ENCODE measurements around the gene H2BK1.
A peak's percentile ranks its signal among the peaks of the same experiment; 100 is the strongest.

H2BK1 gene

GRCh38 chr7:151244841-151245346, 34.6 kb upstream of the H2BK1 start:
- no peak for FAIRE-seq

GRCh38 chr7:151244196-151244840, 34.0 kb upstream of the H2BK1 start:
- peak; percentile 11 for FAIRE-seq

- no peak for FAIRE-seq
These were observed 33.3 kb upstream of the H2BK1 start for GRCh38 chr7:151243408-151244195.

GRCh38 chr7:151243045-151243349, 32.7 kb upstream of the H2BK1 start:
- no peak for FAIRE-seq

- FAIRE-seq: no peak
These were observed 32.1 kb upstream of the H2BK1 start for GRCh38 chr7:151242159-151243044.

- FAIRE-seq: no peak
These were observed 31.4 kb upstream of the H2BK1 start for GRCh38 chr7:151241755-151242096.

- no peak for FAIRE-seq
These were observed 30.9 kb upstream of the H2BK1 start for GRCh38 chr7:151240942-151241754.

GRCh38 chr7:151240536-151240935, 30.2 kb upstream of the H2BK1 start:
- no peak for FAIRE-seq

GRCh38 chr7:151239837-151240459, 29.7 kb upstream of the H2BK1 start:
- FAIRE-seq: no peak

- no peak for FAIRE-seq
These were observed 28.9 kb upstream of the H2BK1 start for GRCh38 chr7:151238924-151239836.

GRCh38 chr7:151238190-151238810, 28.0 kb upstream of the H2BK1 start:
- no peak for FAIRE-seq

GRCh38 chr7:151237244-151238189, 27.2 kb upstream of the H2BK1 start:
- FAIRE-seq: no peak

GRCh38 chr7:151236406-151236805, 26.1 kb upstream of the H2BK1 start:
- no peak for FAIRE-seq

GRCh38 chr7:151235091-151235787, 25.0 kb upstream of the H2BK1 start:
- FAIRE-seq: no peak

GRCh38 chr7:151233804-151234203, 23.5 kb upstream of the H2BK1 start:
- no peak for FAIRE-seq

GRCh38 chr7:151232917-151233701, 22.8 kb upstream of the H2BK1 start:
- no peak for FAIRE-seq

GRCh38 chr7:151232091-151232916, 22.0 kb upstream of the H2BK1 start, which contains the start of gene CHPF2:
TSS of gene CHPF2 (plus strand) at chr7:151232483. CDS start at chr7:151234012, 1,529 bp downstream.
- no peak for FAIRE-seq

All from TTC549 (cell line).